ENCODE results near the gene MAPK10. TPM values are rescaled to one million over a fixed set of nuclear protein-coding genes. Genes with fewer than 3 reads are reported as not detected.

Gene MAPK10
- total and polyA plus RNA-seq, 2 of the 8 experiments (the other 6 are each of a cell fraction or from before 2014, with no cell fraction given): 2.5 to 3.1 TPM

GRCh38 chr4:86100539-86101215, 259.2 kb downstream of the MAPK10 start:
- H3K36me3 ChIP-seq (ENCODE audit: control insufficient read depth in 2 of 4, insufficient read depth in 4 of 4, low read length in 3 of 4): no peaks in the 10 kb centered on the region
- no peaks in the 10 kb centered on the region for H4K20me1 ChIP-seq (replicated peaks in 1 of 2; ENCODE audit: control insufficient read depth in 1 of 2, insufficient read depth in 2 of 2, low read length in 2 of 2)
- no peak overlapping the region for H3K14ac ChIP-seq (ENCODE audit: insufficient read length)
- H4K8ac ChIP-seq (ENCODE audit: extremely low read depth, insufficient read depth, low read length): no peak overlapping the region
- H3K79me1 ChIP-seq (ENCODE audit: low read depth, low read length): no peaks in the 10 kb centered on the region
- H3K4me3 ChIP-seq (ENCODE audit: extremely low read depth in 1 of 4, insufficient read depth in 2 of 4, low read depth in 3 of 4, low read length in 4 of 4): no peak overlapping the region
- no peak overlapping the region for H3K27ac ChIP-seq (ENCODE audit: low read depth, low read length)
- H4K91ac ChIP-seq (replicated peaks; ENCODE audit: insufficient read length, low read length): no peak overlapping the region
- no peaks in the 10 kb centered on the region for H3K9me3 ChIP-seq (ENCODE audit: insufficient read depth in 2 of 2, low read depth in 1 of 2, low read length in 1 of 2)
- no peak overlapping the region for H2AFZ ChIP-seq (ENCODE audit: low read length)
- H3K79me2 ChIP-seq (ENCODE audit: control insufficient read depth in 1 of 2, insufficient read depth in 2 of 2, low read length in 2 of 2): no peaks in the 10 kb centered on the region
- no peak overlapping the region for H2AK5ac ChIP-seq (ENCODE audit: low read depth, low read length)
- DNase-seq (ENCODE audit: low read depth in 1 of 2, low spot score in 2 of 2): no peak
- FAIRE-seq: no peak
- H3K4ac ChIP-seq (replicated peaks; ENCODE audit: insufficient read length, low read depth, low read length): no peak overlapping the region
- TF ChIP-seq RXRA (IDR thresholded peaks at IDR 0.05; ENCODE audit: insufficient read depth, low read depth, low read length) (no peak), MAFK (IDR thresholded peaks at IDR 0.05; ENCODE audit: low read depth, low read length) (no peak), NRF1 (IDR thresholded peaks at IDR 0.05; ENCODE audit: low read depth, low read length) (no peak), TCF12 (IDR thresholded peaks at IDR 0.05; ENCODE audit: low read depth, low read length) (no peak), SRF (IDR thresholded peaks at IDR 0.05; ENCODE audit: low read depth, low read length) (no peak), EZH2 (IDR thresholded peaks at IDR 0.05; ENCODE audit: low read depth, low read length, severe bottlenecking) (no peak), FOSL1 (IDR thresholded peaks at IDR 0.05; ENCODE audit: insufficient read depth, low read depth, low read length) (no peak), USF2 (IDR thresholded peaks at IDR 0.05; ENCODE audit: low read length) (no peak)
- H3K23me2 ChIP-seq (ENCODE audit: low read depth, low read length): no peaks in the 10 kb centered on the region; the same call in 1 of the 2 replicates
- no peak overlapping the region for H3K9ac ChIP-seq (replicated peaks in 1 of 4; ENCODE audit: extremely low read depth in 1 of 4, low read depth in 3 of 4, low read length in 3 of 4)
- H2BK5ac ChIP-seq (ENCODE audit: low read depth, low read length): no peak overlapping the region
- H2BK20ac ChIP-seq (ENCODE audit: low read length): no peak overlapping the region
- POLR2A ChIA-PET (ENCODE audit: partially characterized antibody): no interaction called here
- H3K56ac ChIP-seq (replicated peaks; ENCODE audit: insufficient read length, low read depth, low read length): no peak overlapping the region
- H3K23ac ChIP-seq (ENCODE audit: insufficient read length): no peak overlapping the region
- H4K5ac ChIP-seq (ENCODE audit: insufficient read length, low read depth, low read length): no peak overlapping the region
- CTCF ChIA-PET (ENCODE audit: partially characterized antibody): no interaction called here
- H2BK12ac ChIP-seq (ENCODE audit: low read depth, low read length): no peak overlapping the region
- H2BK120ac ChIP-seq (replicated peaks; ENCODE audit: low read depth, low read length): no peak overlapping the region
- H3K4me2 ChIP-seq (ENCODE audit: insufficient read depth in 1 of 2, low read depth in 2 of 2, low read length in 2 of 2): no peak overlapping the region
- peaks cover 0 to 1% (median 0%) of the 10 kb centered on the region in 4 experiments; a peak in 1 of 7 replicates for H3K27me3 ChIP-seq (replicated peaks in 1 of 4; ENCODE audit: control insufficient read depth in 3 of 4, extremely low read depth in 1 of 4, insufficient read depth in 3 of 4, low read length in 3 of 4)
- peaks cover 0 to 2% (median 0%) of the 10 kb centered on the region in 4 experiments; a peak in 2 of 7 replicates for H3K4me1 ChIP-seq (replicated peaks in 1 of 4; ENCODE audit: control insufficient read depth in 3 of 4, insufficient read depth in 4 of 4, low read length in 3 of 4)
- no peak overlapping the region for H3K18ac ChIP-seq (ENCODE audit: extremely low read depth, low read length)
- H2BK15ac ChIP-seq (ENCODE audit: low read length): no peak overlapping the region
- WGBS, 2 experiments (ENCODE audit: extremely low coverage in 1 of 2, insufficient coverage in 1 of 2, insufficient read length in 1 of 2, insufficient replicate concordance in 2 of 2, low coverage in 1 of 2, low lambda C conversion rate in 2 of 2, missing lambda C conversion rate in 1 of 2): 82% methylated on average over 7 of the region's 7 CpGs; no CpG with 5 or more reads in 1 of the 2 experiments
